Esophagus muscularis mucosa (tissue), 3 donors: Measurements from ENCODE around the gene LTA4H.

ENCODE experiments used
- POLR2A ChIP-seq: fragments of 450-650 bp; IDR thresholded peaks from one replicate; pipeline ENCODE4 v1.6.1; 2017; ENCODE audit warnings: antibody characterized with exemption, moderate library complexity, mild to moderate bottlenecking, low read depth
- TF ChIP-seq, protein P1 (sequence below), 3 experiments: fragments of 200-600 bp in 2 of 3; fragments of 450-650 bp in 1 of 3; sonication (generic) in 2 of 3; IDR thresholded peaks; one replicate each; pipeline ENCODE4 v1.5.1; 2017 to 2019; ENCODE audit warnings: antibody characterized with exemption in 3 of 3, mild to moderate bottlenecking in 2 of 3, moderate library complexity in 1 of 3

DNA sequence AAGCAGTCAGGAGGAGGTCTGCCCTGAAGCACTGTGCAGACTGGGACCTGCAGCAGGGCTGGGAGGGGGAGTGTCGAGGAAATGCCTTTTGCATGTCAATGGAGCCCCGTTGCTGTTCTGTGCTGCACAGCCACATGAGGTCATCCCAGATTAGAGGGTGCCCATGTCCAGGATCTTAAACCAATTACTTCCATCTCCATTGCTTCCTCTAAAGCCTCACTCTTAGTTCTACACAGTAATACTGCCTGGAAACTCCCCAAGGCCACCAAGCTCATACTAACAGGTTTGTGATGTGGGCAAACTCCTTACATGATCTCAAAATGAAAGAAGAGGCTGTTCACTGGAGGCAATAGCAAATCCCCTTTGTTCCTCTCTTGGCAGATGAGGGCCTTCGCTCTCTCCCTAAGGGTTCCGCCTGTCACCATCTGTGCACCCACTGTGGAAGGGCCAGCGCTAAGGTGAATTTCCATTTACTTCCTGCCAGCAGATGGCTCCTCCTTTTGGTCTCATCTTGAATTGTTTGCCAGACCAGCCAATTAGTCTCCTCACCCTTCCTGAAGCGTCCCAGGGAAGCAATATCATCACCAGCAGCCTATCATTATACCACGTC lies 35.4 kb upstream of the LTA4H start:
- TF ChIP-seq, protein P1, sequence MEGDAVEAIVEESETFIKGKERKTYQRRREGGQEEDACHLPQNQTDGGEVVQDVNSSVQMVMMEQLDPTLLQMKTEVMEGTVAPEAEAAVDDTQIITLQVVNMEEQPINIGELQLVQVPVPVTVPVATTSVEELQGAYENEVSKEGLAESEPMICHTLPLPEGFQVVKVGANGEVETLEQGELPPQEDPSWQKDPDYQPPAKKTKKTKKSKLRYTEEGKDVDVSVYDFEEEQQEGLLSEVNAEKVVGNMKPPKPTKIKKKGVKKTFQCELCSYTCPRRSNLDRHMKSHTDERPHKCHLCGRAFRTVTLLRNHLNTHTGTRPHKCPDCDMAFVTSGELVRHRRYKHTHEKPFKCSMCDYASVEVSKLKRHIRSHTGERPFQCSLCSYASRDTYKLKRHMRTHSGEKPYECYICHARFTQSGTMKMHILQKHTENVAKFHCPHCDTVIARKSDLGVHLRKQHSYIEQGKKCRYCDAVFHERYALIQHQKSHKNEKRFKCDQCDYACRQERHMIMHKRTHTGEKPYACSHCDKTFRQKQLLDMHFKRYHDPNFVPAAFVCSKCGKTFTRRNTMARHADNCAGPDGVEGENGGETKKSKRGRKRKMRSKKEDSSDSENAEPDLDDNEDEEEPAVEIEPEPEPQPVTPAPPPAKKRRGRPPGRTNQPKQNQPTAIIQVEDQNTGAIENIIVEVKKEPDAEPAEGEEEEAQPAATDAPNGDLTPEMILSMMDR (IDR thresholded peaks at IDR 0.05): no peak
- TF ChIP-seq POLR2A: no peak
